GM11168 (cell line): ENCODE results near the gene ABHD17B.
"Not testable (repeated sequence)": the region's sequence is repeated elsewhere in the genome, so short reads cannot be mapped to it uniquely, and the experiment has no call there.

Experiments used
- in situ Hi-C: fragments of 300-500 bp; cut with MboI; formaldehyde crosslinking; loops from one replicate; pipeline ENCODE4 v1.12.0; 2022; ENCODE audit warnings: low sequenced_read_pairs; ENCODE audit not compliant: unreplicated experiment

ABHD17B gene

DNA sequence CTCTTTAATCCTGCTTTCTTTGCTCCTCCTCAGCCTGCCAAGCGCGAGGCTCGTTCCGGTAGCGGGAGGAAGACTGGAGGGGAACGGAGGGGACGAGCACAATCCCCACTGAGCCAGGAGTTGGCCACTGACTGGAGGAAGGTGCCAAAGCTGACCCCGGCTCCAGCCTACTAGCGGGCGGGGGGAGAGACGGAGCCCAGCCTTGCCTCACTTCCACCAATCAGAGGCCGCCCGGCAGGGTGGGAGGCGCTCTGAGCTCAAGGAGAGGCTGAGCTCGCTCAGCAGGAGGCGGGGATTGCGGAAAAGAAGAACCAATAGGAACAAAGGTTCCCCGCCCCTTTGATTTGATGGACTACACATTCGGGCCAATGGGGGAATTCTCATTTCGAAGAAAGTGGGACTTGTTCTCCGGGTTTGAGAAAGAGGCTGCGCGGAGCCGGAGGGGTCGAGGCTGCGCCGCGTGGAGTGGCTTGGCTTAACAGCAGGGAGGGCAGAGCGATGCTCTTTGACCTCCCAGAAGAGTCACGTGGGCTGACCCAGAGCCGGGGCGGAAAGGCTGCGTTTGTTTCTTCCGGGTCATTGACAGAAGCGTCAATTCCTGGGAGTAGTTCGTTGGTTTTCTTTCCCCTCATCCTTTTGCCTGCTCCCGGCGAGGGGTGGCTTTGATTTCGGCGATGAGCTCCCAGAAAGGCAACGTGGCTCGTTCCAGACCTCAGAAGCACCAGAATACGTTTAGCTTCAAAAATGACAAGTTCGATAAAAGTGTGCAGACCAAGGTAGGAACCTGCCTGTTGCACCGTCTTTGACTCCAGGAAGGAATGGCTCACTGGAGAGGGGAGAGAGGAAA lies at the start of gene ABHD17B, which contains the start of gene C9orf85:
TSS of gene ABHD17B (minus strand) at position 133 of the 847 bp plus-strand sequence. CDS start 36,113 bp downstream, outside the sequence.
TSS of gene C9orf85 (plus strand) at position 579 of the 847 bp plus-strand sequence. CDS start at position 675, 96 bp downstream.
- in situ Hi-C loops, result no loop called here

- in situ Hi-C loops, result no loop called here
Measured at GRCh38 chr9:71955300-71955915, 44.4 kb upstream of the ABHD17B start.

DNA sequence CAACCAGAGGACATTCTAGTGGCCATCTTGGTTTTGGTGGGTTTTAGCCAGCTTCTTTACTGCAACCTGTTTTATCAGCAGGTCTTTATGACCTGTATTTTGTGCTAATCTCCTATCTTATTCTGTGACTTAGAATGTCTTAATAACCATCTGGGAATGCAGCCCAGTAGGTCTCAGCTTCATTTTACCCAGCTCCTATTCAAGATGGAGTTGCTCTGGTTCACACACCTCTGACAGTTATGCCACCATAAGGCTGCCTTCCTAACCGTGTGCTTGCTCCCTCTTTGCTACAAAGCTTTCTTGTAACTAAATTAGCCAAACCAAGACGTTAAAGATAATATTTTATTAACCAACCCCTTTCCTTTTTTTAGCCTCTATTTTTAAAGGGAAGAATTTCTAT lies 43.7 kb upstream of the ABHD17B start:
- in situ Hi-C loops, result not testable (repeated sequence)

- in situ Hi-C loops, result no loop called here
Measured at GRCh38 chr9:71944754-71945375, 33.9 kb upstream of the ABHD17B start.

DNA sequence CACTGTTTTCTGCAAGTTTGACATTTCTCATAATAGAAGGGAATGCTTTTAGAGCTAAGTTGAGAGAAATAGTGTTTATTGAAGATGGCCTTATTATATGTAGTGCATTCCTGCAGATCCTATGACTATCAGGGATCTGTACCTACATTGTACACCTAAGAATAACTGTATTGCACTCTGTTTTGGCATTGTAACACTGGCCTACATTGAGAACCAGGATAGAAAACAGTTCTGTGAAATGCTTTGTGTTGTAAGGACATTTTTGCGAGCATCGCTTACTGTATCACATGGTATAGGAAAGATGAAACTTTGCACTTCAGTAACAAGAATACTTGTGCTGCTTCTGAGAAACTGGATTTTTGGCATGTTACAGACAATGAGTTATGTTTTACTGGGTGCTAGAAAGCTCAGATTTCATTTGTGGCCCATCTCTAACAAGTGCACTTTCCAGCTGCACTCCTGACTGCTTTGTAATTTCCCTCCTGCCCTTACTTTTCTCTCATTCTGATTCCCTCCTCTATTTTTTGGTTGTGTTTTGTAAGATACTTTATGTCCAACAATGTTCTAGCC lies 31.1 kb upstream of the ABHD17B start:
- in situ Hi-C loops, result no loop called here

DNA sequence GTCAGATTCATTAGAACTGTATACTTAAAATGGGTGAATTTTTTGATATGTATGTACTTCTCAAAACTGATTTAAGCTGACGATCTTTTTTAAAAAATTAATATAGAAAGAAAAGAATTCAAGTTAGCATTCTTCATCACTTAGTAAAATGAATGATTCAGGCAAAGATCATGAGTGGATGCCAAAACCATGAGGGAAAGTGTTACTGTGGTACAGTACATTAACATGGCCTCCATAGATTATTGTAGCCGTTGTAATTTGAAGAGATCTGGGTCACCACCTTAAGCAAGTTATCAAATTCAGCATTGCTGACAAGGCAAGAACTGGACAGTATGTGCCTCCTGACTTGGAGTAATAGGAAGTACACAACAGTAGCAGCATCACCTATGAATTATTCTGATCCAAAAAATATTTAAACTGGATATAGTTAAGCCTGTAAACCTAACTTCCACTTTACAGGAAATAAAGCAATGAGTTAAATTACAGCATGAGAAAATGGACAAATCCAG lies 30.1 kb upstream of the ABHD17B start:
- in situ Hi-C loops, result no loop called here

- in situ Hi-C loops, result no loop called here
Measured at GRCh38 chr9:71937898-71938297, 26.9 kb upstream of the ABHD17B start.

- in situ Hi-C loops, result no loop called here
Measured at GRCh38 chr9:71937070-71937625, 26.2 kb upstream of the ABHD17B start.

DNA sequence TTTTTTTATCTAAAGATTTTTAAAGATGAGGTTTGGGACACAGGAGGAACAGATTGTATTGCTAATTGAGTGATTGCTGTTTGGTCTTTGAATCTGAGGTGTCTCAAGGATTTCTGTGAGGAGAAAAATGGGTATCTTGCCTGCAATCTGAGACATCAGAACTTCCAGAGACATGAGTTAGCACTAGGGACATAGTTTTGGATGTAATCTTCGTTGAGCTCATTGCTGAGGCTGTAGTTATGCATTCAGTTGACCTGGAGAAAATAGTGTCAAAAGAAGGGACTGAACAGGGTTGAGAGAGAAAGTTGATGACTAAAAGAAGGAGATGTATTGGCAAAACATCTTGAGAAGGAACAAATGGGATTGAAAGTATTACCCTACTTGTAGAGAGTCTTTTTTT lies 25.1 kb upstream of the ABHD17B start:
- in situ Hi-C loops, result no loop called here

- in situ Hi-C loops, result no loop called here
Measured at GRCh38 chr9:71931166-71931565, 20.2 kb upstream of the ABHD17B start.

DNA sequence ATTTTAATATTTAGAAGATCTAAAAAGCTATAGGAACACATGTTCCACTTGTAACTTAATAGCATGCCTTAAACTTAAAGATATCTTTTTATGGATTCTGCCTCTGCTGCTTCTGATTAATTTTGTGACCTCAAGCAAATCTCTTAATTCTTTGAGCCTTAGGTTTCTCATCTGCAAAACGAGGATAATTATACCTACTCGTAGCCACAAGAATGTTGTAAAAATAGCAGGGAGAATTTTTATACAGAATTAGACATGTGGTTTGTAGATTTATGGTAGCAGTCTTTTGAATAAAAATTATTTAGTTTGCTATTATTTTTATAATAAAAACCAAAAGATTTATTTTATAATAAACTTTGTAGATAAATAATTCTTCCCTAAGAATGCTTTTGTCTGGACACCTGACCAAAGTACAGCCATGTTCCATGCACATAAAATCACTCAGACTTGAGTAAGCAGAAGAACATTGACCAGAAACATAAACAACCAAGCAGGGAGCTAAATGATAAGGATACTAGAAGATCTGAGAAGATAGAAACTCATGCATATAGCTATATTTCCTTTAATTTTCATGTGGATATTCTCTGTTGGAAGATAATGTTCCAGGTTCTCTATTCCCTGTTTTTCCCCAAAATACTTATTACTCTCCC lies 18.9 kb upstream of the ABHD17B start:
- in situ Hi-C loops, result no loop called here

- in situ Hi-C loops, result no loop called here
Measured at GRCh38 chr9:71929223-71929622, 18.2 kb upstream of the ABHD17B start.

GRCh38 chr9:71928806-71929205 lies 17.8 kb upstream of the ABHD17B start:
- in situ Hi-C loops, result no loop called here

DNA sequence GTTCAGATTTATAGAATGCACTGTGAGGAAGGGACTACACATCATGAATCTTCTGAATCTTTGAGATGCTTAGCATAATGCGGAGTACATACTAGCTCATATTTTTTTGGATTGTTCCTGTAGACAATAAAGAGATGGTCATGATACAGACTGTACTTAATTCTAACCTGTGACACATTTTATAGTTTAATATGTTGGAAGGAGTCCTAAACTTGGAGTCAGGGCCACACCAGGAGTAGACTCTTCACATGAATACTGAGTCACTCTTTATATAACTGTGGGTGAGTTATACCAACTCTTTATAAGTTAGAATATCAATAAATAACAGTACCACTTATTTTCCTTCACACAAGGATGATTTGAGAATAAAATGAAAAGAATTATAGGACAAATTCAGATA lies 17.4 kb upstream of the ABHD17B start:
- in situ Hi-C loops, result no loop called here

DNA sequence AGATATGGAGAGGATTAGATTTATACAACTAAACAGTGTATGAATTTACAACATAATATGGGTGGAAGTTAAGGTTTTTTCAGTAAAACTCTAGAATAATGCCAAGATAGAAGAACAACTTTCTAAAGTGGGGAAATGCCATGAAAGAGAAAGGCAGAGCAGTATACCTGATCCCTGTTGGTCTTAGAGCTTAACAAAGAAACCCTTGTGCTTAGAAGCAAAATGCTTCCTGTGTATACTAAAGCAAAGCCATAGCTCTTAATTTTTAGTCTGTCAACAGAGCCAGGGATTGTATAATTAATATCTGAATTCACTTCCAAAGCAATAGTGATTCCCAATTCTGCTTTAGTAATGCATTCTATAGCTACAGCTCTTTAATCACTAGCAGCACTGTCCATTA lies 14.8 kb upstream of the ABHD17B start:
- in situ Hi-C loops, result no loop called here

GRCh38 chr9:71924576-71924975 lies 13.6 kb upstream of the ABHD17B start:
- in situ Hi-C loops, result no loop called here

GRCh38 chr9:71921190-71921814 lies 10.3 kb upstream of the ABHD17B start:
- in situ Hi-C loops, result no loop called here

DNA sequence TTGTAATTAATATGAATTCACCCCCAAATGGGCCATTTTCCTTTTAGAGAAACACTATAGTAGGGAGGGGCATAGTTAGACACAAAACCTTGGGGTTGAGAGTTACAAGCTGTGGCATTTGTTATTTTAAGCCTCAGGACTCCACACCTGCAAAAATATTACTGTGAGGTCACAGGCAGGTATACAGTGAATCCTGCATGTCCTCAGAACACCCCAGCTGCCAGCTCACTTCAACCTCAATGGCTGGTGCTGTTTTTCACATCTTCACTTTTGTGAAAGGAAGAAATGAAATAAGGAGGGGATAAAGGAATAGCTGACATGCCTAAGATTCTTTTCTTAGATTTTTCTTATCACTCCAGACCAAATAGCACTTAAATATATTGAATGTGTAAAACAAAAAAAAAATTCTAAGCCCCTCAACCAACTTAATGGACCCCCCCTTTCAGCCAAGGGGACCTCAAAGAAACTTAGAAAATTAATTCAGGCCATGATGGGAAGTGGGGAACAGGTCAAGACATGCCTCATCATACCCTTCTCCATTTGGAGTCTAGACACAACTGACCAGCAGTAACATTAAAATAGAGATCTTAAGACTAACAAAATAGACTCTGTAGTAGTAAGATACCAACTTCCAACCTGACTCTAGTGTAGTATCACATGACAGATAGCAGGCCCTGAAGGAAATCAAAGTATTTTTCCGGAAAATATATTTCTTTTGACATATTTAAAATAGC lies 9.6 kb upstream of the ABHD17B start:
- in situ Hi-C loops, result no loop called here

DNA sequence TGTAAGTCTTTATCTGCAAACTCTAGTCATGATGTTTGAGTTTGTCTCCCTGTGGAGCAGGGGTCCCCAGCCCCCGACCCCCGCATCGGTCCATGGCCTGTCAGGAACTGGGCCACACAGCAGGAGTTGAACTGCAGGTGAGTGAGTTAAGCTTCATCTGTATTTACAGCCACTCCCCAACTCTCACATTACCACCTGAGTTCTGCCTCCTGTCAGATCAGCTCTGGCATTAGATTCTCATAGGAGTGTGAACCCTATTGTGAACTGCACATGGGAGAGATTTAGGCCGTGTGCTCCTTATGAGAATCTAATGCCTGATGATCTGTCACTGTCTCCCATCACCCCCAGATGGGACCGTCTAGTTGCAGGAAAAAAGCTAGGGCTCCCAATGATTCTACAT lies 7.4 kb upstream of the ABHD17B start:
- in situ Hi-C loops, result no loop called here
